A549 (cell line): Measurements from ENCODE around the gene NOXO1.

Experiments used
- CTCF ChIP-seq: fragments of >200 bp; sonication (Bioruptor Twin); formaldehyde crosslinking; IDR thresholded peaks from 3 replicates; pipeline ENCODE4 v1.5.1; 2016
- EP300 ChIP-seq, 2 experiments: fragments of >200 bp; sonication (Bioruptor Twin); formaldehyde crosslinking; IDR thresholded peaks; 2 replicates in 1 of 2; 3 replicates in 1 of 2; pipeline ENCODE4 v1.6.1; 2016 to 2017
- MAFK ChIP-seq: fragments of 450-650 bp; IDR thresholded peaks from 2 replicates; pipeline ENCODE4 v1.6.1; 2014; ENCODE audit not compliant: partially characterized antibody
- POLR2A ChIP-seq: IDR thresholded peaks from 2 replicates; pipeline ENCODE4 v1.6.1; 2012; ENCODE audit warnings: mild to moderate bottlenecking, low read length
- TF ChIP-seq, protein P1 (sequence below): fragments of >200 bp; sonication (Bioruptor Twin); formaldehyde crosslinking; IDR thresholded peaks from 2 replicates; pipeline ENCODE4 v1.6.1; 2016

DNA sequence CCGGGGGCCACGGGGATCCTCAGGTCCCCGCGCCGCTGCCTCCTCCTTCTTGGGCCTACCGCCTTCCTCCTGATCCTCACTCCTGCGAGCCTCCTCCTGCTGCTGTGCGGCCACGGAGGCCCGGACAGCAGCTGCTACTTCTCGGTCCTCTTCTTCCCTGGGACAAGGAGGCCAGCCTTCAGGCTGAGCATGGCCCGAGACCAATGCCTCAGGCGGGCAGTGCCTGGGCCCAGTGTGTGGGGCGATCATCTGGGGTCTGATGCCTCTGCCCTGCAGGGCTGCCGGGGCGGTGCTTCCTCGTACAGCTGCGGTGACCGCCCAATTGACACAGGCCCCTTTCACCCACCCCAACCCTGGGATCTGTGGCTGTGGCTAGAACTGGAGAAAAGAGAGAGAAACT is 19.8 kb upstream of the NOXO1 start:
- no peak for TF ChIP-seq POLR2A
- no peak for TF ChIP-seq MAFK
- TF ChIP-seq CTCF = no peak
- TF ChIP-seq, protein P1, sequence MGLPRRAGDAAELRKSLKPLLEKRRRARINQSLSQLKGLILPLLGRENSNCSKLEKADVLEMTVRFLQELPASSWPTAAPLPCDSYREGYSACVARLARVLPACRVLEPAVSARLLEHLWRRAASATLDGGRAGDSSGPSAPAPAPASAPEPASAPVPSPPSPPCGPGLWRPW = no peak
- no peak for TF ChIP-seq EP300 (IDR thresholded peaks at IDR 0.05)
